Prostate gland (tissue), 2 donors: ENCODE data around the gene TEDC2. TPM values are rescaled to one million over a fixed set of nuclear protein-coding genes. Genes with fewer than 3 reads are reported as not detected.

Experiments used
- DNase-seq: peaks from one replicate; pipeline ENCODE4 v3.0.0-alpha.2; 2019; ENCODE audit warnings: low spot score
- H3K27ac ChIP-seq, 2 donors: fragments of 200-600 bp; sonication (generic); 2 replicates each; pipeline ENCODE4 v1.5.1; 2017 to 2019
- H3K27me3 ChIP-seq: fragments of 200-600 bp; sonication (generic); replicated peaks from 2 replicates; pipeline ENCODE4 v1.5.1; 2019; ENCODE audit not compliant: insufficient read depth
- H3K36me3 ChIP-seq, 2 donors: fragments of 200-600 bp; sonication (generic); 1 replicate in 1 of 2; 2 replicates in 1 of 2; pipeline versions ENCODE4 v1.5.1 to v1.8.1; 2017 to 2019
- H3K4me1 ChIP-seq: fragments of 200-600 bp; sonication (generic); replicated peaks from 2 replicates; pipeline ENCODE4 v1.5.1; 2019
- H3K4me3 ChIP-seq, 2 donors: fragments of 200-600 bp; sonication (generic); 2 replicates each; pipeline ENCODE4 v1.5.1; 2017 to 2019
- H3K9me3 ChIP-seq: fragments of 200-600 bp; sonication (generic); 2 replicates; pipeline ENCODE4 v1.5.1; 2017
- POLR2A ChIP-seq: fragments of 450-650 bp; IDR thresholded peaks from one replicate; pipeline ENCODE4 v1.6.1; 2016; ENCODE audit warnings: antibody characterized with exemption, mild to moderate bottlenecking
- POLR2AphosphoS5 ChIP-seq: sonication (generic); formaldehyde crosslinking; IDR thresholded peaks from one replicate; pipeline ENCODE4 v1.6.1; 2017; ENCODE audit warnings: antibody characterized with exemption
- WGBS: methylation state at CpG from one replicate; pipeline ENCODE4 v1.1.5; 2018; 5-methylcytosine and 5-hydroxymethylcytosine counted together
- intact Hi-C: fragments of 100-400 bp; cut with DNase I; formaldehyde crosslinking; loops from one replicate; pipeline ENCODE4 v1.14.2; 2022
- total RNA-seq, 2 donors: library from RNA; depleted of rRNA; stranded (reverse); fragments of >200 nt; gene quantifications; one replicate each; pipeline ENCODE4 v1.1.0, GENCODE V29; 2016
- TF ChIP-seq, protein P1 (sequence below), 4 experiments: fragments of 200-600 bp in 2 of 4; fragments of 450-650 bp in 2 of 4; sonication (generic) in 2 of 4; IDR thresholded peaks; 1 replicate in 3 of 4; 2 replicates in 1 of 4; pipeline ENCODE4 v1.5.1; 2016 to 2019; ENCODE audit warnings: antibody characterized with exemption in 4 of 4, mild to moderate bottlenecking in 2 of 4, moderate library complexity in 2 of 4

Gene TEDC2
- total RNA-seq, 2 donors from 2014 or later: 3.0 to 12.1 TPM

DNA sequence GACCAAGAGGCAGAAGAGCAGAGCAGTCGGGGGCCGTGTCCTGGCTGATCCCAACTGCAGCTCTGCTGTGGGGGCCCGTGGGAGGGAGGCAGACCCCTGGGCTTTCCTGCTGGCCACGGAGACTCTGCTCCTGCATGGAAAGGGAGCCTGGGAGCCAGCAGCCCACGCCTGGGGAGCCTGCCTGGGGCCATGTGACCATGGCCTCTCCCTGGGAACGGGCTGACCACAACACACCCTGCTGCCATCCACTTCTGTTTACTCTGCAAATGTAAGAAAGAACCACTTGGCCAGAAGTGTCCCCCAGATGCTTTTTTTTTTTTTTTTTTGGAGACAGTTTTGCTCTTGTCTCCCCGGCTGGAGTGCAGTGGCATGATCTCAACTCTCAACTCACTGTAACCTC, 2.0 kb upstream of the TEDC2 start:
- intact Hi-C loops: no loop called here
- Histone ChIP-seq H3K27ac (no peak overlapping the region), H3K9me3 (no peaks in the 10 kb centered on the region), H3K4me3 (no peak overlapping the region), H3K4me1 (no peaks in the 10 kb centered on the region), H3K36me3 (peaks cover 0 to 3% of the 10 kb centered on the region in 2 donors), H3K27me3 (no peaks in the 10 kb centered on the region)
- WGBS: 81% methylated on average over 7 of the region's 7 CpGs
- TF ChIP-seq POLR2AphosphoS5: no peak
- TF ChIP-seq, protein P1, sequence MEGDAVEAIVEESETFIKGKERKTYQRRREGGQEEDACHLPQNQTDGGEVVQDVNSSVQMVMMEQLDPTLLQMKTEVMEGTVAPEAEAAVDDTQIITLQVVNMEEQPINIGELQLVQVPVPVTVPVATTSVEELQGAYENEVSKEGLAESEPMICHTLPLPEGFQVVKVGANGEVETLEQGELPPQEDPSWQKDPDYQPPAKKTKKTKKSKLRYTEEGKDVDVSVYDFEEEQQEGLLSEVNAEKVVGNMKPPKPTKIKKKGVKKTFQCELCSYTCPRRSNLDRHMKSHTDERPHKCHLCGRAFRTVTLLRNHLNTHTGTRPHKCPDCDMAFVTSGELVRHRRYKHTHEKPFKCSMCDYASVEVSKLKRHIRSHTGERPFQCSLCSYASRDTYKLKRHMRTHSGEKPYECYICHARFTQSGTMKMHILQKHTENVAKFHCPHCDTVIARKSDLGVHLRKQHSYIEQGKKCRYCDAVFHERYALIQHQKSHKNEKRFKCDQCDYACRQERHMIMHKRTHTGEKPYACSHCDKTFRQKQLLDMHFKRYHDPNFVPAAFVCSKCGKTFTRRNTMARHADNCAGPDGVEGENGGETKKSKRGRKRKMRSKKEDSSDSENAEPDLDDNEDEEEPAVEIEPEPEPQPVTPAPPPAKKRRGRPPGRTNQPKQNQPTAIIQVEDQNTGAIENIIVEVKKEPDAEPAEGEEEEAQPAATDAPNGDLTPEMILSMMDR (IDR thresholded peaks at IDR 0.05): no peak
- TF ChIP-seq POLR2A: no peak
- no peak for DNase-seq

DNA sequence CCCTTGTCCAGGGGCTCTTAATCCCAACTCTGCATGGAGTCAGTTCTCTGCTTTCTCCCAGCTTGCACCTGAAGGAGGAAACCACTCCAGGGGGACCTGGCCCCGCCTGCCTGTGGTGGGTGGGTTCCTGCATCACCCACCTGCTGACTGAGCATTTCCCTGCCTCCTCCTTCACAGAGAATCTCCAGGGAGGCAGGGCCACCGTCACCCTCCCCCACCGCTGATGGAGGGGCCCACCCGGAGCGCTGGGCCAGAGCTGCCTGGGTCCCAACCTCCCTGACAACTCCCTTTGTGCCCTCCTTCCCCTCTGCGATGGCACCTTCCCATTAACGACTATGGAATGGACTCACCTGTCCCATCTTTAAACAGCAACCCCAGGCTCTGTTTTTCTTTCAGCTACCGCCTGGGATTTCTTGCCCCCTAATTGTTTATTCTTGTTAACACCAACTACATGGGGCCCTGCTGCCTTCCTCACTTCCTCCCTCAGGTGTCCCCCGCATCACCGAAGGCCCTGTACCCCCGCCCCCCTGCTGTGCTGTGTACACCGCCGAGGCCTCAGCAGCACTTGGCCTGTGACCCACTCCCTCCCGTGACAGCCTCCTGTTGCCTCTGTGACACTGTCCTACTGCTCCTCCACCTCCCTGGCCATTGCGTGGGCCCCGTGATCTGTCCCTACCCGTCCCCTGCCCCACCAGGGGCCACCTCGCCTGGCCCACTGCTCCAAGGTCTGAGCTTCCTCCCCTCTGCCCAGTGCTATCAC, 842 bp upstream of the TEDC2 start:
- Histone ChIP-seq H3K27ac (peak overlapping the region; percentile 18 to 26), H3K4me1 (no peaks in the 10 kb centered on the region), H3K36me3 (no peaks in the 10 kb centered on the region), H3K4me3 (peak overlapping the region; percentile 45), H3K27me3 (no peaks in the 10 kb centered on the region), H3K9me3 (no peaks in the 10 kb centered on the region)
- TF ChIP-seq, protein P1 (IDR thresholded peaks at IDR 0.05): no peak
- TF ChIP-seq POLR2AphosphoS5 (no peak), POLR2A (no peak)
- intact Hi-C loops: no loop called here
- WGBS: 25% methylated on average over 18 of the region's 18 CpGs
- no peak for DNase-seq

DNA sequence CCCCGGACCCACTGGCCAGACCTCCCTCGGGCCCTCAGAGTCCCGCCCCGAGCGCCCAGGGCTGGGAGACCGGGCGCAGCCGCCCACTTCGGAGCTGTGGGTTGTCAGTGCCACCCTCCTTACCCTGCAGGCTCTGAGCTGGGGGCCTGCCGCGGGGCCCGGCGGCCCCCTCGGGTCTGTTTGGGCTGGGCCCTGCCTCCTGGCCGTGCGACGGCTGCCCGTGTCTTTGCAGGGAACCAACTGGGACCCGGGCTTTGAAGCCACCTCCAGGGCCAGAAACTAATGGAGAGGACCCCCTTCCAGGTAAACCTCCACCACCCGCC, 443 bp downstream of the TEDC2 start:
- WGBS: 12% methylated on average over 5 of the region's 20 CpGs
- no peaks in the 10 kb centered on the region for H3K36me3 ChIP-seq
- no peaks in the 10 kb centered on the region for H3K27me3 ChIP-seq
- H3K27ac ChIP-seq: no peak overlapping the region
- DNase-seq: no peak
- intact Hi-C loops: no loop called here
- no peaks in the 10 kb centered on the region for H3K9me3 ChIP-seq
- H3K4me1 ChIP-seq: no peaks in the 10 kb centered on the region
- peak overlapping the region; percentile 45 for H3K4me3 ChIP-seq
- TF ChIP-seq POLR2AphosphoS5: no peak
- no peak for TF ChIP-seq POLR2A

DNA sequence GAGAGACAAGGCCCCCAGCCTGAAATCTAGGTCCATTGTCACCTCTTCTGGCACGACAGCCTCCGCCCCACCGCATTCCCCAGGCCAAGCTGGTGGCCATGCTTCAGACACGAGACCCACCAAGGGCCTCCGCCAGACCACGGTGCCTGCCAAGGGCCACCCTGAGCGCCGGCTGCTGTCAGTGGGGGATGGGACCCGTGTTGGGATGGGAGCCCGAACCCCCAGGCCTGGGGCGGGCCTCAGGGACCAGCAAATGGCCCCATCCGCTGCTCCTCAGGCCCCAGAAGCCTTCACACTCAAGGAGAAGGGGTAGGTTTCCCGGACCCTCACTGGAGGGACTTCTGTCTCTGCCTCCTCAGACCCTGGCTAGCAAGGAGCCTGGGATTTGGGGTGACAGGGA, 1.0 kb downstream of the TEDC2 start:
- intact Hi-C loops: no loop called here
- Histone ChIP-seq H3K36me3 (no peaks in the 10 kb centered on the region), H3K9me3 (no peaks in the 10 kb centered on the region), H3K4me1 (no peaks in the 10 kb centered on the region), H3K27me3 (no peaks in the 10 kb centered on the region), H3K27ac (no peak overlapping the region), H3K4me3 (no peak overlapping the region)
- TF ChIP-seq, protein P1 (IDR thresholded peaks at IDR 0.05): no peak
- TF ChIP-seq POLR2AphosphoS5: no peak
- no peak for TF ChIP-seq POLR2A
- WGBS: 75% methylated on average over 11 of the region's 13 CpGs
- no peak for DNase-seq

DNA sequence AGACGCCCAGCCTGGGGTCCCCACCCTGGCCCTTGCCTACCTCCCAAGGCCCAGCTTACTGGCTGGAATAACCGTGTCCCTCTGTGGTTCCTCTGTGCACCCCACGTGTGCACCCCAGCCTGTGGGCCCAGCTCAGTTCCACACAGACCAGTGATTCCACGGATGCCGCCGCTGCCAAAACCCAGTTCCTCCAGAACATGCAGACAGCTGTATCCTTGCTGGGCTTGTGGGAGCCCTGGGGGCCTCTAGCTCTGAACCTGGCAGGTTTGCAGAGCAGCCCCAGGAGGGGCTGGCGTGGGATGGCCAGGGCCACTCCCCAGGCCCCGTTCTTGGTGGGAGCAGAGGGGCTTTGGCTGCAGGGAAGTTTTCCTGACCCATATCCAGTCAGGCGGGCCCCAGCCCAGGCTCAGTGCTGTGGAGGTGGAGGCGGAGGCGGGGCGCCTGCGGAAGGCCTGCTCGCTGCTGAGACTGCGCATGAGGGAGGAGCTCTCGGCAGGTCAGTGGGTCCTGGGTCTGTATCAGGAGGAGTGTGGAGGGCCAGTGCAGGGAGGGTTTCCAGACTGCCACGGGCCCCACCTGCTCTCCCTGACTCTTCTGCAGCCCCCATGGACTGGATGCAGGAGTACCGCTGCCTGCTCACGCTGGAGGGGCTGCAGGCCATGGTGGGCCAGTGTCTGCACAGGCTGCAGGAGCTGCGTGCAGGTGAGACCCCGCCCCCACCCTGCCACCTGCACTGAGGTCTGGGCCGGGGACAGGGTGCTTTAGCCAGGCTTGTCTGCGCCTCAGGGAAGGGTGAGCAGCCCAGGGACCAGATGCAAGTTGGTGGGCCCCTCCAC, 2.3 kb downstream of the TEDC2 start:
- intact Hi-C loops: no loop called here
- 94% methylated on average over 22 of the region's 23 CpGs for WGBS
- no peaks in the 10 kb centered on the region for H3K27me3 ChIP-seq
- H3K9me3 ChIP-seq: no peaks in the 10 kb centered on the region
- no peak overlapping the region for H3K4me3 ChIP-seq
- no peaks in the 10 kb centered on the region for H3K36me3 ChIP-seq
- no peaks in the 10 kb centered on the region for H3K4me1 ChIP-seq
- TF ChIP-seq POLR2A (no peak), POLR2AphosphoS5 (no peak)
- TF ChIP-seq, protein P1 (IDR thresholded peaks at IDR 0.05): no peak
- DNase-seq: no peak
- no peak overlapping the region for H3K27ac ChIP-seq
